ENCODE measurements around the gene GPR34.
A peak's percentile ranks its signal among the peaks of the same experiment; 100 is the strongest.
"Not testable (repeated sequence)": the region's sequence is repeated elsewhere in the genome, so short reads cannot be mapped to it uniquely, and the experiment has no call there.

The GPR34 gene, protein sequence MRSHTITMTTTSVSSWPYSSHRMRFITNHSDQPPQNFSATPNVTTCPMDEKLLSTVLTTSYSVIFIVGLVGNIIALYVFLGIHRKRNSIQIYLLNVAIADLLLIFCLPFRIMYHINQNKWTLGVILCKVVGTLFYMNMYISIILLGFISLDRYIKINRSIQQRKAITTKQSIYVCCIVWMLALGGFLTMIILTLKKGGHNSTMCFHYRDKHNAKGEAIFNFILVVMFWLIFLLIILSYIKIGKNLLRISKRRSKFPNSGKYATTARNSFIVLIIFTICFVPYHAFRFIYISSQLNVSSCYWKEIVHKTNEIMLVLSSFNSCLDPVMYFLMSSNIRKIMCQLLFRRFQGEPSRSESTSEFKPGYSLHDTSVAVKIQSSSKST

DNA sequence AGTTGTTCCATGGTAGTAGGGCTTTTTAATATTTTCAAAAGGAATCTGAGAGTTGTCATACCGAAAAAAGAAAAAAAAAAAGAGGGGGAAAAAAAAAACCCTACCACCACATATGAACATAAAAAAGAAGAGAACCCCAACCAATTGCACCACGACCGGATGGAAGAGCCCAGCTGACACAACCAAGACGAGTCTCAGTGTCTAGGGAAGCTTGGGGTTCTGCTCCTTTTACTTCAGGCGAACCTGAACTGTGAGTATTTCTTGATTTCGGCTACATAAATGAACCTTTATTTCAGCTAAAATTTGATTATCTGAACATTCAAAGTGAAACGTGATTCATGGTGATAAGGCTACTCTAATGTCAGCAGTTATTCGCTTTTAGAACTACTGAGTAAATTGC is at the start of gene GPR34:
Gene GPR34 (plus strand): TSS at position 139 of the 400 bp plus-strand sequence. CDS start 6,661 bp downstream, outside the sequence.
- DNase-seq, result no peak

DNA sequence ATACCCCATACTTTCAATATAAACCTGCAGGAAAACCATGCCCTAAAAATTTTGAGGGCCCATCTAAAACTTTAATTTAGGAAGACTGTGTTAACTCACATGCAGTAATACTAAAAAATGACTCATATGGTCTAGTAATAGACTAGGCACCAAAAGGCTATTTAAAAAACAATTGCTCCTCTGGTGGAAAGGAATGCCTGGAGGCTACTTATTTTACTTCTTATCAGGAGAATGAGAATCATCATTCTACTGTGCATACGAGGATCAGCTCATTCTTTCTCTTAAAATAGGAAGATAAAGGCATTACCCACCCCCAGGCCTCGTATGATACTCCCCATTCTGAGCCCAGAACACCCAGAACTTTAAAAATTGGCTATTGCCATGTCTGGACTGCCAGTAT is 42.6 kb upstream of the GPR34 start:
- not testable (repeated sequence) for DNase-seq

DNA sequence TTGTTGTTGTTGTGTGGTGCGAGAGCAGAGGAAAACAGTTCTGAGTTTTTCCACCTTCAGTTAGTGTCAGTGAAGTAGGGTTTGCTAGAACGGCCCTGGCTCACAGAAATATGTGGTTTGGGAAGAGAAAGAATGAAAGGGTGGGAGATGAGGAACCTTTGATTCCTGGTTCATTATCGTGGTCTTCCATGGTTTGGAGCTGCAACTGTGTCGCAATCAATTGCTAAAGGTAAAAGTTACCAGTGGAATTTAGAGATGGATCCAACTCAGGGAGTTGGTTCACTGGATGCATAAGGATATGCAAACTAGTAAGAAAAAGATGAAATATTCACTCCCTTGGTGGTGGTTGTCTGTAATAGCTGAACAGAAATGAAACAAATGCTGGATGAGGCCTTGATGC is 35.6 kb upstream of the GPR34 start:
- no peak for DNase-seq

DNA sequence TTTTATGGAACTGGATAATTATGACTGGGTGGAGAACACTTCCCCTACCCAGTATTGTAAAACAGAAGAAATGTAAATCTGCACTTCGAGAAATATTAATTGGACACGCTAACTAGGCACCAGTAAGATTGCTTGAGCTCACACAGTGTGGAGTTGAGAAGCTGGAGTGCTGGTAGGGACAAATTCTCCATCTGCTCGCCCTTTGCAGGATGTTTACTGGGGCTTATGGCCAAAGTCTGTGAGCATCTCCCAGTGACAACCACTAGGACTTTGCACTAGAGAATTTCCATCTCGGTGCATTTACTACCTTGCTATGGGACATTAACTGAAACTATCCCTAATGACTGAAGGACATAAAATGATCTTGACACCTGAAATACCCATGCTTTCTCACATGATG is 33.7 kb upstream of the GPR34 start:
- DNase-seq, result no peak

DNA sequence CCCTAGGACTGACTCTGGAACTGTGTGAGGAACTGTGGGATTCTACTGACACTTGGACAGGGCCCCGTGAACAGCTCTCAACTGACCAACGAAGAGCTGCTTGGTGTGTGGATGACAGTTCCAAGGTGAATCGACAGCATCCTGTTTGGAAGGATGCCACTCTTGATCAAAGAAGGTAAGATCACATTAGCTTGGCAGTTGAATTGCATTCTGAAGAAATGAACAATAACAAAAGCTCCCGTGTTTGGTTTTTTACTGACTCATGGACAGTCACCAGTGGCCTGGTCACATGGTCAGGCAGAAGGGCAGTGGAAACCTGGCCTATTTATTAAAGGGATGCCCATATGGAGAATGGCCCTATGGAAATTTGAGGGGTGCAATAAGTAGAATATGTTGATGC is 33.1 kb upstream of the GPR34 start:
- DNase-seq, result no peak

DNA sequence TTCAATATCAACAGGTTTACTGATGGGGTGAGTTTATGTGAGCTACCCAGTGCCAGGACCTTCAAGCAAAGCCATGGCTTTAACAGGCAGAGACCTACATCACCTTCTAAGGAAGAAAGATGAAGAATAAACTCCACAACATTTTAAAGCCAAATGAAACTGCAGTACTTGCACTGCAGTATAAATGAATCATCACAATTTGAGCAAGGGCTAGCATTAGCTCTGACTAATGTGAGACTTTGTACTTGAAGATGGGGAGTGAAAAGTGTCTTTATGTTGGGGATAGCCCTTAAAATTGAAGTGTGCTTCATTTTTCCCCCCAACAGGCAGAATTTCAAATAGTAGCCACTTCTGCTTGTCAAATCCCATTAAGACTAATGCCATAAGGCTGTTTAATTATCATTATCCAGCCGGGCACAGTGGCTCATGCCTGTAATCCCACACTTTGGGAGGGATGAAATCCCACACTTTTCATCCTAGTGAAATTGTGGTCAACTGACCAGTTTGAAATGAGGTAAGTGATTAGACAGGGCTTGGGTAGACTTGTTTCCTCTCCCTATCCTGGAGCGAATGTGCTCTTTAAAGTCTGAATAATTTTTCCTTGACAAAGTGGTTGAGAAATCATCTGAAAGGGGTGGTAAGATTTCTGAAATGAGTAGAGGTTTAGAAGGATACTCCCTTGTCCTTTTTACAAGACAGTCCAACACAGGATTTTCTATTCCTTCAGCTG is 27.2 kb upstream of the GPR34 start:
- no peak for DNase-seq

DNA sequence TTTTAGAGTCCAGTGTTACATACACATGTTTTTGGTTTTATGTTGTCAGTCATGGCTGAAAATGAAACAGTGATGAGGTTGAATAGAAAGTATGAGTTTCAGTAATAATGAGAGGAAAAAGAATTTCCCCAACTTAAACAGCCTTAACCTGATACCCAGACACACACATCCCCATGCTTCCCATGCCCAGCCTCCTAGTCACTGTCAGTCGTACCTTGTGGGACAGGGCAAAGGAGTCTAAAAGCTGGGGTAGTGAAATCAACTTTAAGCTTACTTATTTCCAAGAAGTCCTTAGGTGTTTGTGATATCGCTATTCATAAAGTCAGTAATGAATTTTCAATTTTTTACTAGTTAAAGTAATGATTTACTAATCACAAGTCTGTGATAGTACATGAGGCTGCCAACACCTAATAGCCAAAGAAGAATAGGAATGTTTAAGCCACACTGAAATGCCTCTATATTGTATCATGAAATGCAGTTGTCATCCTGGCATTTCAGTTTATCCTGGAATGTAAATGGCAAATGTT is 24.3 kb upstream of the GPR34 start:
- no peak for DNase-seq

DNA sequence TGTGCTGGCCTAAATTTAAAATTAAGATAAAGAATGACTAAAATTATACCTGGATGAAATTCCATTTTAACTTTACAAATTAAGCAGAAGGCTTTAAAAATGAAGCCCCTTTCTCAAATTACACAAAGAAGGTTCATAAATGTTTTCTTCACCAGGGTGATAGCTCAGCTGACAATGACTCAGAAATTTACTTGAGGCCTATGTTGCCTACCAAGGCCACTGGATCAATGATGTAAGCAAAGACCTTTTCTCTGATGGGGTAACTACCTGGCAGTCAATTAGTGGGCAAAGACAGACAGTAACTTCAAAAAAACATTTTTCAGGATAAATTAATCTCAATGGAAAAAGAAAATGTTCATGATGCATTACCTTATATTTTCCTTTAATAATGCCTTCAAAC is 23.9 kb upstream of the GPR34 start:
- DNase-seq, result no peak

DNA sequence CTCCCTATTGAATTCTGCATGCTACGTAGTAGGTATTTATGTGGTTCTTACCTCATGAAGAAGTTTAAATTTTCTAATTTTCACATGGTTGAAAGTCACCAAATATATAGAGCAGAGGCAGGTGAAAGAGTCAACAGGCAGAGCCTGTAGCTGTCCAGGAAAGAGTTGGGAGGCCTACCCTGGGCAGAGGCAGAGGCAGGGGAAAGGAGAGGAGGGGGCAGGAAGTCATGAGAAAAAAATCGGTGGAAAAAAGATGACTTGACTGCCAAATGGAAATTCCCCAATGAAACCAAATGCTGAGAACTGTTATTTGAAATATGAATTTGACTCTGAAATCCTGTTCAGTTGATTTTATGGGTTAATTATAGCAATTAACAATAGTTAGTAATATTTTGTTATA is 23.1 kb upstream of the GPR34 start:
- peak; percentile 33 for DNase-seq

DNA sequence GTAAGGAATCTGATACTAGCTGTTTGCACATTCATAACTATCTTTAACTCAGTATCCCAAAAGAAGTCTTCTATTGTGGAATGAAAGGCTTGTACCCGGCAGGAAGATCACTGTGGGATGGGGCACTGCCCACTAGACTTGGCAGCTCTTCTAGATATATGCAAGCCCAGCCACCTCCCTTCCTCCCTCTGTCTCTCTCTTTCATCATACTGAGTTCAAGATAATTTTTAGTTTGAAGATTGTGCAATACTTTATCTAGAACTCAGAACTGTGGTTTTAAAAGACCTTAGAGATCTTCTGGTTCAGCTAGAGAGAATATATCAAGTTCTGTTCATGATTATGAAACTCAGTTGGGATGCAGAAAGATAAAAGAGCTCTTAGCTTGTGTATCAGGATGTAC is 22.5 kb upstream of the GPR34 start:
- DNase-seq, result no peak

DNA sequence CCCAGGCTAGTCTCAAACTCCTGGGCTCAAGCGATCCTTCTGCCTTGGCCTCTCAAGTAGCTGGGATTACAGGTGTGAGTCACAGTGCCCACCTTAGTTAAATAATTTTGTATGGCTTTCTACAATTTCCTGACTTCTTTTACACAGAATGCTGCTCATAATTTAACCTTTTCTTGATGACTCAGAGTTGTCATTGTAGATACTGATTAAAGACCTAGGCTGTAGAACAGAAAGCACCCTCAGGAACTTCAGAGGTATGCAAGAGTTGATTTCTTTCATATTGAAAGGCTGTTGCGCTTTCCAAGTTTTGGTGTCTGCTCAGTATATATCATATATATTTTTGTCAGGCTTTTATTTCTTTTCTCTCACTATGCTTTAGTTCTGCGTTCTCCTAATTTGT is 21.1 kb upstream of the GPR34 start:
- no peak for DNase-seq

DNA sequence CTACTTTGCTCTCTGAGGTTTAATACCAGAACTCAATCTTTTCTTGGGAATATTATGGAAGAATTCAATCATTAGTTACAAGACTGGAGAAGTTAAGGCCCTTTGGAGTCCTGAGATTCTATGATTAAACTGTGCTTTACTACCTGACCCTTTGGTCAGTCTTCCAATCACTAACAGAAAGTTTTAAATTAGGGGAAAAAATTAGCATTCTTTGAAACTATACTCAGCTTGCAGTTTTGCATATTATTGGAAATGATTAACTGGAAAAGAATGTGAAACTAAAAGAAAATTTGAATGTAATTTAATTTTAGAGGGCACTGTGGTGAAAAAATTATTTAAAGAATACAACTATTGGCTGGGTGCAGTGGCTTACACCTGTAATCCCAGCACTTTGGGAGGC is 18.7 kb upstream of the GPR34 start:
- no peak for DNase-seq

DNA sequence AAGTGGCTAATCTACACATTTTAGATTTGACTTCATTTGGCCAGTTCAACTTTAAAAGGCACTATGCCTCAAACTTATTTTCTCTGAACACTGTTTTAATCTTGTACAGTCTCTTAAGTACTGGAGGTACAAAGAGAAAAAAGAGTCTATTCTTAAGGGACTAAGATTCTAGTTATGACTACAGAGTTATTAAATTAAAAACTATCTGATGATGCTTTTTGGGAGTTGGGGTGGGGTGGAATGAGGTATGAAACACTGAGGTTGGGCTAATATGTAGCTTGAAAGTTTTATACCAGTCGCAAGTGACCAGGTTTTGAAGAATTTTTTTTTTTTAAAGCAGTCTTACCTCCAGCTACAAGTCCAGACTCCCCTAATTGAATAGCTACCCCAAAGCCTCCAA is 17.7 kb upstream of the GPR34 start:
- no peak for DNase-seq

DNA sequence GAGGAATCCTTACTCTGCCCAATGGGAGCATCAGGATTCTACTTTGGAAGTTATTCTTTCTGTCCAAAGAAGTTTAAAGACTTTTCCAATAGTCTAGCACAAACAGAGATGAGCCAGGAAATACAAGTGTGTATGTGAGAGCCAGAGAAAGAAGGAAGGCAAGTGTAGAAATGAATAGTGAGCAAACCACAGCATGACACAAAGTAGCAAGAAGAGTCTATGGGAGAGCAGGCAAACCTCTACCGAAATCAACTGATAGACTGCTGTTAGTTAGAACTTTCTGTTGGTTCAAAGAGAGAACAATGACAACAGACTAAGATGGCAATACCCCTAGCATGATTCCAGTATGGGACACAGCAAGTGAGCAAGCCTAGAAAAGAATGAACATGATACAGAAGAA is 16.1 kb upstream of the GPR34 start:
- DNase-seq, result no peak

DNA sequence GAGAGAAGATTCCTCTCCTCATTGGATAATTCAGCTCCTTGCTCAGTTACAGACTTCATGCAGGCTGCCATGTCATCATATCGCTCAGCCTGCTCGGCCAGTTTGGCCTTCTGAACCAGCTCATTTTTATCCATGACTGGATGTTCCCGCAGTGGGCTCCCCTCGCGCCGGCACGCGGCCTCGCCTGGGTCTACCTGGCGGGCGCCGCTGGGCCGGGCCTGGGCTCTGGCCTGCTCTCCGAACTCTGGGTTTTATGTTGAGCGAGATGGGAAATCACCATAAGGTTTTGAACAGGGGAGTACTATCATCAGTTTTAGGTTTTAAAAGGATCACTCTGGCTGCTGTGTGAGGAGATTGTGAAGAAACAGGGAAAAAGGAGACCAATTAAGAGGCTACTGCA is 12.4 kb upstream of the GPR34 start:
- not testable (repeated sequence) for DNase-seq

DNA sequence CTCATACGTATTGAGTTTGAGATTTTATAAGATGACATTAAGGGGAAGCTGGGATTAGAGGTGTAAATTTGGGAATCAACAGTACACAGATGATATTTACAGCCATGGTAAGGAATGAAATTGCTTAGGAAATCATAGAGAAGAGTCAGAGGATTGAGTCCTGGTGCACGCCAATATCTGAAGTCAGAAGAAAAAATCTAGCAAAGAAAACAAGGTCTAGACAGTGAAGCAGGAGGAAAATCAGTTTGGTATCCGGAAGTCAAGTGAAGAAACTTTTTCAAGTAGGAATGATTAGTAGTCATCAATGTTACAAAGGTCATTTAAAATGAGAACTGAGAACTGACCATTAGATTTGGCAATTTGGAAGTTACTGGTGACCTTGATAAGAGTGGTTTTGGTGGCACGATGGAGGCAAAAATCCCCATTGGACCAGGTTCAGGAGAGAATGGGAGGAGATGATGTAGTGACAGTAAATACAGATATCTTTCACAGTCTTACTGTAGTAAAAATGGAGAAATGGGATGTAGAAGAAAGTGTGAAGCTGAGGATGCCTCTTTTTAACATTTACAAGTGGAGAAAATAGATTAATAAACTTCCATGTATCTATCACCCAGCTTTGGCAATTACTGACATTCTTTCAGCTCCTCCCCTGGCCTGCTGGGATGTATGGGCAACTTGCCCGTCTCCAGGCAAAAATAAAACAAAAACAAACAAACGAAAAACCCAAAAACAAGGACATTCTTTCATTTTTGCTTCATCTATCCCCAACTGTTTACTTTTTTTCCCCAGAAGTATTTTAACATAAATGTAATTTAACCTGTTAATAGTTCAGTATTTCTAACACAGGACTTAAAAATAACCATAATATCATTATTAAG is 11.4 kb upstream of the GPR34 start:
- no peak for DNase-seq

DNA sequence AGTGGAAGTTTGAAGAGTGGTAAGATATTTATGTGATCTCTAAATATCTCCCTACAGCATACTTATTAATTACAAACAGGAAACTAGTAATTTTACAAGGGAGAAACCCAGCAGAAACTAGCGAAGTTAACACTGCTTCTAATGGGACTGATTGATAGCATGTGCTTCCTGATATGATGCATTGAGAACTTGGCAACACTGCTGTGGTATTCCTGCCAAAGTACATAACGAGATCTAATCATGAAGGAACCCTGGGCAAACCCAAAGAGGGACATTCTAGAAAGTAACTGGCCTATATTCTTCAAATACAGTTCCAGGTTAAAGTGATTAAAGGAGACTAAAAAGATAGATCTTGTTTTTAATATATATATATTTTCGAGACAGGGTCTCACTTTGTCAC is 4.6 kb upstream of the GPR34 start:
- DNase-seq, result no peak

DNA sequence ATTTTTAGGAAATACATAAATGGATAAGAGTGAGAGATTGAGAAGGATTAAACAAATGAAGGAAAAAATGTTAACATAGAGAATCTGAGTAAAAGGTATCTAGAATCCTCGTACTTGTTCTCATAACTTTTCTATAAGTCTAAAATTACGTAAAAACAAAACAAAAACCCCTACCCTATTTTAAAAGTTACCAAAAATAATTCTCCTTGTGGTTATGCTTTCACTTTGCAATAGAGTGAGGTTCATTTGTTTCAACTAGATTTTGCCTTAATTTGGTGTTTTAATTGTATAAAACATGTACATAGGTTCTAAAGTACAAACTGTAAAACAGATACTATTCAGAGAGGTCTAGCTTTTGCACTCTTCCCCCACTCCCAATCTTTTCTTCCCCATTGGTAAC is 3.8 kb upstream of the GPR34 start:
- no peak for DNase-seq

DNA sequence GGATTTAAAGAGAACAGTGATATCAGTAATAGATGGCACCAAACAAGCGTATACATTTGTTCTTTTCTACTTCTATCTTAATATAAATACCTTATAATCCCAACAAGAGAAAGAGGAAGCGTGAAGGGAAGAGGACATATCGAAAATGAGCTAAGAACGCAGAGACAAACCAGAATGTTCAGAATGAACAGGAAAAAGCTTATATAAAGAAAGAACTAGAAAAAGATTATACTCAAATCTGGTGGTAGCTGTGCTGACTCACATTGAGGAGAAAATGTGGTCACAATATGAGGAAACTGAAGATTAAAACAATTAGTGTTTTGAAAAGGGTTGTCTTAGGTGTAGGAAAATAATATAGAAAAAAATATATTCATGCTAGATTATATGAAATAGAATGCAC is 2.0 kb upstream of the GPR34 start:
- no peak for DNase-seq

DNA sequence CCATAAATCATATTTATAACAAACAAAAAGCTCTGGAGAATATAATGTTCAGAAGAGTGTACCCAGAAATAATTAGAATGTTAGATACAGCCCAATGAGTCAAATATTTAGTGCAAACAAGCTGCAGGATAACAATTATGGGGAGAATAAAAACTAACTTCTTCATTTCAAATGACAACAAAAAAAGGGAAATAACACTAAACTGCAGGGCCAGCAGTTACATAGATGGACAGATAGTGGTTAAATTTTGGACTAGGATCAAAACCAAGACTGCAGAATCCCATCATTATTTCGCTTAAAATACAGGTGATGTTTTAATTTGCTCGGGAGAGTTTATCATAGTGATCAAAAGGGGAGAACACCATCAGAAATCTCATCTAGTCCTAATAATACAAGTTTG is 617 bp upstream of the GPR34 start:
- DNase-seq, result no peak

DNA sequence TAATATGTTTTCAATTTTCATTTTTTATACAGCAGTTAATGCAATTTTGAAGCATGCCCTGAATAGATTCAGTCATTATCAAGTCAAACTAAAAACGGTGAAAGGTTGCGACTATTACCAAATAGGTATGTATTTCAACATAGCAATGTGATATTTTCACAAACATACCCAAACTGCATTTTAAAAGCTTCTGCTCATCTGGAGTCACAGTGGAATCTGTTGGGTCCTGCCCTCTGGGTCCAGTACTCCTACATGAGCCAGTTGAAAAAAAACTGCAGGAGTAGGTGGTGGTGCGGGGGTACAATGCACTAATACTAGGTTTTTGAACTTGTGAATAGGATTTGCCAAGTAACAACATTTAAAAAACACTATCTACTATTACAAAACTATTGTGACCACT is 938 bp downstream of the GPR34 start:
- no peak for DNase-seq

DNA sequence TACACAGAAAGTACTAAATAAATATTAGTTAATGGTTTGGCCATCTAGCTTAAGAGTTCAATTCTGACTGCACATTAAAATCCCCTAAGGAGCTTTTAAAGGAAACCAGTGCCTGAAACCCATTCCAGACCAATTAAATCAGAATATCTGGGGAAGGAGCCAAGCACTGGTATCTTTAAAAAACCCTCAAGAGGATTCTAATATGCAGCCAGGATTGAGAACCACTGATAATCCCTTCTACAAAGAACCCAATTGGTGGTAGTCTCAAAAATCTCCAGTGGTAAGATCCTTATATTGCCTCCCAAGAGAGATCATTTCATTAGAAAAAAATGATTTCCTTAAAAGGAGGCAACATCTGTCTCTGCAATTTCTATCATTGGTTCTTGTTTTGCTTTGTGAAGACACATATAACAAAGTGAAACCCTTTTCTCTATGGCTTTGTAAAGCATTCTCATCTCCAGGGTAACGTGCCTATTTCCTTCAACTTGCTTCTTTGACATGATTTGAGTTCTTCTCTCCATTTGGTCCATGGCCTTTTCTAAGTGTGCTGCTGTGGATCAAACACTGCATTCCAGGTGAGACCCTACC is 3.5 kb downstream of the GPR34 start:
- DNase-seq, result no peak

DNA sequence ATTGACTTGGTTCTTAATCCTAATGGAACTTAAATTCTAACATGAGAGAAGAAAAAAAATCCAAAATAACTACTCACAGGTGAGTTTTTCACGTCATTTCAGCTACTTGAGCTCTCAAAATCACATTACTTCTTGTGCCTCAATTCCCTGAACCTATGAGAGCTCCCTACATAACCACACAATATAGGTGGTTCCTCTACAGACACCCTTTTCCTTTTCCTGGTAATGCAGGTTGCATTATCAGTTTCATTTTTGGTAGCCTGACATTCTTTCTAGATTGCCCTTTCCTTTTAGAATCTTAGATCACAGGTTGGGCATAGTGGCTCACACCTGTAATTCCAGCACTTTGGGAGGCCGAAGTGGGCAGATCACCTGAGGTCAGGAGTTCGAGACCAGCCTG is 4.3 kb downstream of the GPR34 start:
- no peak for DNase-seq
